ENCODE results near the gene PRKCD.

Gene PRKCD

GRCh38 chr3:53157974-53158580 lies 2.9 kb upstream of the PRKCD start:
- no peak for DNase-seq

GRCh38 chr3:53158765-53159155 lies 2.2 kb upstream of the PRKCD start:
- DNase-seq: no peak

GRCh38 chr3:53159156-53160060 lies 1.6 kb upstream of the PRKCD start:
- DNase-seq: no peak

- no peak for DNase-seq
These were observed 849 bp upstream of the PRKCD start for GRCh38 chr3:53160061-53160659.

- DNase-seq: peak in 1 of 2 experiments; percentile 34
These were observed 426 bp downstream of the PRKCD start for GRCh38 chr3:53161450-53161819.

GRCh38 chr3:53161820-53162671 lies 1.0 kb downstream of the PRKCD start:
- DNase-seq: peak in 1 of 2 experiments; percentile 34

GRCh38 chr3:53162672-53163443 lies 1.8 kb downstream of the PRKCD start:
- no peak for DNase-seq

GRCh38 chr3:53163444-53164387 lies 2.7 kb downstream of the PRKCD start:
- no peak for DNase-seq

- no peak for DNase-seq
These were observed 3.9 kb downstream of the PRKCD start for GRCh38 chr3:53164911-53165310.

- no peak for DNase-seq
These were observed 5.2 kb downstream of the PRKCD start for GRCh38 chr3:53166206-53166605.

GRCh38 chr3:53166781-53167291 lies 5.8 kb downstream of the PRKCD start:
- peak in 1 of 2 experiments; percentile 24 for DNase-seq

- no peak for DNase-seq
These were observed 6.6 kb downstream of the PRKCD start for GRCh38 chr3:53167418-53168174.

GRCh38 chr3:53168175-53168923 lies 7.3 kb downstream of the PRKCD start:
- no peak for DNase-seq

- peak in 1 of 2 experiments; percentile 37 for DNase-seq
These were observed 8.2 kb downstream of the PRKCD start for GRCh38 chr3:53169045-53169831.

- DNase-seq: no peak
These were observed 8.9 kb downstream of the PRKCD start for GRCh38 chr3:53169832-53170324.

GRCh38 chr3:53170325-53171063 lies 9.5 kb downstream of the PRKCD start:
- no peak for DNase-seq

GRCh38 chr3:53171064-53171418 lies 10.0 kb downstream of the PRKCD start:
- DNase-seq: no peak

Measured in NCI-H524 (cell line).